Skeletal muscle satellite cell (primary cell): ENCODE data around the gene SH3PXD2B.
"Not testable (repeated sequence)": the region's sequence is repeated elsewhere in the genome, so short reads cannot be mapped to it uniquely, and the experiment has no call there.

Experiments
- H3K27me3 ChIP-seq: 2 replicates; pipeline ENCODE4 v1.7.0; 2013; ENCODE audit warnings: low read length; ENCODE audit not compliant: control insufficient read depth, insufficient read depth
- H3K36me3 ChIP-seq: 2 replicates; pipeline ENCODE4 v1.7.0; 2013; ENCODE audit warnings: mild to moderate bottlenecking, control low read depth, low read length; ENCODE audit not compliant: insufficient read depth
- H3K4me1 ChIP-seq: 2 replicates; pipeline ENCODE4 v1.7.0; 2013; ENCODE audit warnings: low read length; ENCODE audit not compliant: control insufficient read depth, insufficient read depth
- H3K4me2 ChIP-seq: 2 replicates; pipeline ENCODE4 v1.7.0; 2013; ENCODE audit warnings: mild to moderate bottlenecking, low read length
- H3K4me3 ChIP-seq: 2 replicates; pipeline ENCODE4 v1.7.0; 2013; ENCODE audit warnings: low read length
- H3K9ac ChIP-seq: 2 replicates; pipeline ENCODE4 v1.7.0; 2013; ENCODE audit warnings: mild to moderate bottlenecking, low read depth, low read length, moderate library complexity
- H3K9me3 ChIP-seq: replicated peaks from 2 replicates; pipeline ENCODE4 v1.7.0; 2013; ENCODE audit warnings: mild to moderate bottlenecking, control low read depth, low read length

The SH3PXD2B gene

DNA sequence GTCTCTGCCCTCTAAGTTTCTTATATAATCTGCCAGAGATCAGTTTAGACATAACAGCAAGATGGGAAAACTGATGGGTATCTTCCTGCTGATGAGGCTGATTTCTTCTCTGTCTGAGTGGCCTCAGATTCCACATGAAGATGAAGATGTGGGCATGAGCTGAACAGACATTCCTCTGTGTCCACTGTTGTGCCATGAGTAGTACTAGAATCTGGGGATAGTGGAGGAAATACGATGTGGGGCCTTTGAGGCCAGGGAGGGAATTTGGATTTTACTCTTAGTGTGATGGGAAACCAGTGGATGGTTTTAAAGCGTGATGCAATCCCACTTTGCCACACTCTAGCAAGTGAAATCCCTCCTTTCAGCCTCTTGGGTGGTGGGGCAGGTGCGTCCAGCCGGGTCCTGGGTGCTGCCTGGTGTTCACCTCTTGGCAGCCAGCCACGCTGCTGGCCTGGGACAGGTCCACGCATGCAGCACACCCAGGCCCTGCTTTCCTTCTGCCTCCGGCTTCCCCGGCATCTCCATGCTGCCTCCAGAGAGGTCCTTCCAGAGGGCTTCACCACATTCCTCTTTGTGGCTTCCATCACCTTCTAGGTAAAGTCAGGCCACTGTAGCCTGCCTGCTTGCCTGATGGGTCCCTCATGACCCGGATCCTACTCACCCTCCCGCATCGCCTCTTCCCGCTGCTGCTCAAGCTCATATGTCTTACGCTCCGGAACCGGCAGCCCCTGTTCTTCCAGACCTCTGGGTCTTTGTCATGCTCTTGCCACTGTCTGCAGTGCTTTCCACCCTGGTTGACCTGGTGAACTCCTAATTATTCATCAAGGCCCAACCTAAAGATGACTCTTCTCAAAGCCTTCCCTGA is 28.1 kb upstream of the SH3PXD2B start:
- H3K4me3 ChIP-seq, result no peak overlapping the region
- H3K4me2 ChIP-seq, result no peak overlapping the region
- no peaks in the 10 kb centered on the region for H3K4me1 ChIP-seq
- no peak overlapping the region for H3K9ac ChIP-seq
- H3K27me3 ChIP-seq, result peaks cover 9% of the 10 kb centered on the region
- no peaks in the 10 kb centered on the region for H3K9me3 ChIP-seq
- H3K36me3 ChIP-seq, result no peaks in the 10 kb centered on the region

DNA sequence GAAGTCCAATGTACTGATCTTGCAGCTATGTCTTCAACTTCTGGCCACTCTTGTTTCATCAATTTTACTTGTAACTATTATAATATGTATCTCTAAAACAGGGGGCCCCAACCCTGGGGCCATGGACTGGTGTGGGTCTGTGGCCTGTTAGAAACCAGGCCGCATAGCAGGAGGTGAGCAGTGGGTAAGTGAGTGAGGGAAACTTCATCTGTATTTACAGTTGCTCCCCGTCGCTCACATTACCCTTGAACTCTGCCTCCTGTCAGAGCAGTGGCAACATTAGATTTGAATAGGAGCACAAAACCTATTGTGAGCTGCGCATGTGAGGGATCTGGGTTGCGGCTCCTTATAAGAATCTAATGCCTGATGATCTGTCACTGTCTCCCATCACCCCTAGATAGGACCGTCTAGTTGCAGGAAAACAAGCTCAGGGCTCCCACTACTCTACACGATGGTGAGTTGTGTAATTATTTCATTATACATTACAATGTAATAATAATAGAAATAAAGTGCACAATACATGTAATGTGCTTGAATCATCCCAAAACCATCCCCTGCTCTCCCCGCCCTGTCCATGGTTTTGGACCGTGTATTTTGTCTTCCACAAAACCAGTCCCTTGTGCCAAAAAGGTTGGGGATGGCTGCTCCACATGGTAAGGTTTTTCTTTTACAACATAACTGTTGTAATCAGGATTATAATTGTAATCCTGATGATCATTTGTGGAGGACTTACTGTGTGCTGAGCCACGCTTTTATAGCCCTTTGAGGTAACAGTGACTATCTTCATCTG is 26.9 kb upstream of the SH3PXD2B start:
- Histone ChIP-seq H3K4me2 (no peak overlapping the region), H3K27me3 (peaks cover 4% of the 10 kb centered on the region)

DNA sequence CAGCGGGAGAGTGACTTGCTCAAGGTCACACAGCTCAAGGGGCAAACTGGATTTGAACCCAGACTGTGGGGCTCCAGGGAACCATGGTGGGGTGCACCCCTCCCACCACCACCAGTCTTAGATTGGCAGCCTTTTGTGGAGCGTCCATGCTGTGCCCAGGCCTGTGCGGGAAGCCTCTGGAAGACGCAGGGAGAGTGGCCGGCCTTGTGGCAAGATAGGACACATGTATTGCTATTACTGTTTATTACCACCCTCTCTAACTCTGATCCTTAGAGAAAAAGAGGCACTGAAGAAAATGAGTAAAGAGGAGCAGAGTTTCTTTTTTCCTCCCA is 25.4 kb upstream of the SH3PXD2B start:
- Histone ChIP-seq H3K9me3 (no peaks in the 10 kb centered on the region), H3K4me3 (no peak overlapping the region), H3K9ac (no peak overlapping the region), H3K27me3 (peaks cover 3% of the 10 kb centered on the region), H3K36me3 (no peaks in the 10 kb centered on the region), H3K4me1 (no peaks in the 10 kb centered on the region), H3K4me2 (no peak overlapping the region)

More for the DNA sequence above, 26.9 kb upstream of the SH3PXD2B start:
- H3K9ac ChIP-seq, result no peak overlapping the region
- no peaks in the 10 kb centered on the region for H3K4me1 ChIP-seq
- no peaks in the 10 kb centered on the region for H3K9me3 ChIP-seq
- H3K4me3 ChIP-seq, result no peak overlapping the region
- H3K36me3 ChIP-seq, result no peaks in the 10 kb centered on the region

DNA sequence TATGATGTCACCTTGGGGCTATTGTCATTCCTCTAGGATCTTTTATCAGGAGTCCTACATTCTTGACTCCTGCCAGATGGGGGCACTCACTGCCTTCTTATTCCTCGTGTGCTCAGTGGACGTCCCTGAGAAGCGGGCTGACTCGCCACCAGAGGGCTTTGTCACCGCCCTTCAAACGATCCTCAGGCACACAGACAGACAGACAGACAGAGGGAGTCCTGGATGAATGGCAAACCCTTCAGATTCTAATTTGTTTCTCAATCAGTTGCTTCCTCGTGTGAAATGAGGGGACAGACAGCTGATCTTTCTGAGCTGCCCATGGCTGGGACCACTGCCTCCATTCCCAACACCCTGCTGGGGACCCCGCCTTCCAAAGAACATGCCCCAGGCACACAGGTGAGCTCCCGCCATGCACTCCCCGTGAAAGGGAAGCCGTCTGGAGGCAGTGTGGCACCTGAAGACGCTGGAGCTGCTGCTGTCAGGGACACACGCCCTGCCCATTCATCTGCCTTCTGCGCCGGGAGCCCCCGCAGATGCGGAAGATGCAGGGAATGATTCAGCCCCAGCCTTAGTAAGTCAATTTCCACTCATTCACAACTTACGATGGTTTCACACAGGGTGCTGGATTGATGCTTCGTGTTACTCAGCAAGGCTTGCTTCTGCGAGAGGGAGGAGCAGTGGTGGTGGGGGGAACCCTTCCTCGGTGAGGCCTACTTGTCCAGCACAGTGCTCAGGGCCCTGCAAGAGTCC is 24.9 kb upstream of the SH3PXD2B start:
- no peak overlapping the region for H3K4me2 ChIP-seq
- no peaks in the 10 kb centered on the region for H3K9me3 ChIP-seq
- H3K9ac ChIP-seq, result no peak overlapping the region
- H3K36me3 ChIP-seq, result no peaks in the 10 kb centered on the region
- H3K4me3 ChIP-seq, result no peak overlapping the region
- peaks cover 5% of the 10 kb centered on the region for H3K27me3 ChIP-seq
- no peaks in the 10 kb centered on the region for H3K4me1 ChIP-seq

DNA sequence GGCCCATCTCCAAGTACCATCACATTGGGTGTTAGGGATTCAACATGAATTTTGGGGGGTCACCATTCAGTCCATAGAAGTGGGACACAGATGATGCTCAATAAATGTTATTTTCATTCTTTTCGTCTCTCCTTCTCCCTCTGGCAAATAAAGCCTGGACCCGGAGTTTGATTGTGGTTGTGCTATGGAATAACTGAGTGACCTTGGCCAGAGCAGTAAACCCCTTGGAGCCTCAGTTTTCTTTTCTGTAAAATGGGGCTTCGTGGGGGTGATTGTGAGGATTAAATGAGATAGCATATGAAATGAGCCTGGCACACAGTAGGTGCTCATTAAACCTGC is 24.3 kb upstream of the SH3PXD2B start:
- not testable (repeated sequence) for H3K9me3 ChIP-seq, H3K27me3 ChIP-seq, H3K4me2 ChIP-seq, H3K4me1 ChIP-seq, H3K4me3 ChIP-seq, H3K36me3 ChIP-seq, H3K9ac ChIP-seq

DNA sequence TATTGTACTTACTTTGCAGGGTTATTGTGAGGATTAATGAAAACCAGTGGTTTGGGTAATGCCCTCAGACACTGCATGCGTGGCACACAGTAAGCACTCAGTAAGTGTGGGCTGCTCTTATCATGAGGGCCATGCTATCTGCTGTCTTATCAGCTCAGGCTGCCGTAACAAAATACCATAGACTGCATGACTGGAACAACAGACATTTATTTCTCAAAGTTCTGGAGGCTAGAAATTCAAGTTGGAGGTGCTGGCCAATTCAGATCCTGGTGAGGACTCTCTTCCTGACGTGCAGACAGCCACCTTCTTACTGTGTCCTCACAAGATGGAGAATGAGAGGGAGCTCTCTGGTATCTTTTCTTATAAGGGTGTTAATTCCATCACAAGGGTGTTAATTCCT is 23.9 kb upstream of the SH3PXD2B start:
- no peaks in the 10 kb centered on the region for H3K4me1 ChIP-seq
- no peaks in the 10 kb centered on the region for H3K36me3 ChIP-seq
- no peak overlapping the region for H3K4me2 ChIP-seq
- H3K27me3 ChIP-seq, result peaks cover 11% of the 10 kb centered on the region
- H3K4me3 ChIP-seq, result no peak overlapping the region
- H3K9ac ChIP-seq, result no peak overlapping the region
- H3K9me3 ChIP-seq, result no peaks in the 10 kb centered on the region

DNA sequence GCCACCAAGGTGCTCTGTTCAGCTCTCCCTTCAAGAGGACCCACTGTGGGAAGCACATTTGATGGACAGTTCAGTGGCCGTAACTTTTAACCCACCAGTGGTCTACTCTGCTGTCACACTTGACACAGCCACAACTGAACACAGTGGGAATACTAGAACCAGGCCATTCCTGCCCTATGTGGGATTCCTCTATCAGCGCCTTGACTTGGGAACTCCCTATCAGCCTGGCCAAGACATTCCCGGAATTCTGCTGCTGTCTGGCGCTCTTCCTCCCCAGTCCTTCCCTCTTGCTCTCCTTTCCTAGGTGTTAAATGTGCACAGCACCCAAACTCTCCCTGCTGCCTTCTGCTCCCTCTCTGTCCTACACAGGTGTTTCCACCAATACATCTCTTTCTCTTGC is 23.1 kb upstream of the SH3PXD2B start:
- Histone ChIP-seq H3K4me3 (no peak overlapping the region), H3K27me3 (peaks cover 14% of the 10 kb centered on the region), H3K9ac (no peak overlapping the region), H3K9me3 (no peaks in the 10 kb centered on the region), H3K36me3 (no peaks in the 10 kb centered on the region), H3K4me2 (no peak overlapping the region), H3K4me1 (no peaks in the 10 kb centered on the region)

DNA sequence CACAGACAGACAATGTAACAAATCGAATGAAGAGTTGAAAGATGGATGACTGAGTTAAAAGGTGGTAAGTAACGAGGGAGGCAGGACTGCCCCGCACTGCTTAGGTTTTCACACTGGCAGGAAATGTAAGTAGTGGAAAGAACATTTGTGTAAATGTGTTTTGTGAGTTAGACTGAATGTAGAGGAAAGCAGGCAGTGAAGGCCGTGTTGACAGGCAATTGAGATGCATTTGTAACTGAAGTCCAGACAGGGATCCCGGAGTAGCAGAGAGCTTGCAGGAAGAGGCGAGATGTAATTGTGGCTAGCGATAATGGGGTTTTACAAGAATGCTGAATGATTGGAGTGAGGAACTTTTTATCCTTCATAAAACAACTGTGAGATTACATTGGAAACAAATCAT is 20.0 kb upstream of the SH3PXD2B start:
- Histone ChIP-seq H3K27me3 (peaks cover 24% of the 10 kb centered on the region), H3K36me3 (no peaks in the 10 kb centered on the region), H3K9ac (no peak overlapping the region), H3K4me2 (no peak overlapping the region), H3K4me1 (no peaks in the 10 kb centered on the region), H3K4me3 (no peak overlapping the region), H3K9me3 (no peaks in the 10 kb centered on the region)

DNA sequence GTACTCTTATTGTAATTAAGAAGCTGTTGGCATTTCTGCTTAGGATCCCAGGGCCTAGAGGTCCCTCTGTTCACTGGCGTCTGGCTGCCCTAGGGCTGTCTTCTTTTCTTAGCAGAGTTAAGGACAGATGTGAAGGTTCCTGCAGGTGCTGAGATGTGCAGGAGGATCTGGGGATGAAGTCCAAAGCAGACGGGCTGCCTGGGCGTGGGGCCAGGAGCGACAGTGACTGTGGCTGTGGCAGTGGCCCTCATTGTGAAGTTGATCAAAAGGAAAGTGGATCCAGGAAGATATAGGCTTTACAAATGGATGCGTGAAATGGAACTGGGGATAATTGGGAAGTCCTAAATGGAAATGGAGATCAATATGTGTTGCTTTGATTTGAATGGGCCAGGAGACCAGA is 19.1 kb upstream of the SH3PXD2B start:
- Histone ChIP-seq H3K4me1 (no peaks in the 10 kb centered on the region), H3K36me3 (no peaks in the 10 kb centered on the region), H3K4me2 (no peak overlapping the region), H3K9me3 (no peaks in the 10 kb centered on the region), H3K4me3 (no peak overlapping the region), H3K9ac (no peak overlapping the region), H3K27me3 (peaks cover 24% of the 10 kb centered on the region)

DNA sequence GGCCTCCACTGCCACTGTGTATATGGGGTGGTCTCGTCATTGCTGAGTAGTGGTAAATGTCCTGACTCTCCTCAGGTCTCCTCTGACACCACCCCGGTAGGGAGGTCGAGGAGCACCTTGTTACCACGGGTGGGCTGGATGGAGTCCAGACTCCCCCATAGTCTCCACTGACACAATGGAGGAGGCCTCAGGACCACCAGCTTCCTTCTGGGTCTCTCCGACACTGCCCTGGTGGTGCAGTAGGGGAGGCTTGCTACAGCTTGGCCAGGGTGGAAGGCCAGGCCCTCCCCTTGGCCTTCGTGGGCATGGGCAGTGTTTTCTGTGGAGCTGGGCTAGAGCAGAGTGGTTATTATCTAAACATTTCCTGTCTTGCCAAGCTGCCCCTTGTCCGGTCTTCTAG is 15.4 kb upstream of the SH3PXD2B start:
- H3K27me3 ChIP-seq, result peaks cover 27% of the 10 kb centered on the region
- H3K9ac ChIP-seq, result no peak overlapping the region
- H3K4me2 ChIP-seq, result no peak overlapping the region
- no peaks in the 10 kb centered on the region for H3K36me3 ChIP-seq
- H3K9me3 ChIP-seq, result no peaks in the 10 kb centered on the region
- H3K4me1 ChIP-seq, result no peaks in the 10 kb centered on the region
- H3K4me3 ChIP-seq, result no peak overlapping the region

DNA sequence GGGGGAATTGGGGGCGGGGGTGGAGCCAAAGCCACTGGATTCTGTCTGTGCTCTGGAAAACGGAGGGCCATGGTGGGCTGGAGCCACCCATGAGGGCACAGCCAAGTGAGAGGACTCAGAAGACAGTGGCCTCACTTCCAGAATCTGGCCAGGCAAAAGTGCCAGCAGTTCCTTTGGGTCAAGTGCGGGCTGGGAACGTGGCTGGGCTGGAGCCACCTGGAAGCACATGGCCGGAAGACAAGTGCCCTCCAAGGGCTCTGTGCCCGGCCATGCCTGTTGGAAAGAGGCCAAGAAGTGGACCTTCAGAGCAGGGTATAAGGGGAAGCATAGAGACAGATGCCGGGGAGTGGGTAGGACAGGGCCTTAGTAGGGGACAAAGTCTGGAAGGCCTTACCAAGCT is 11.7 kb upstream of the SH3PXD2B start:
- Histone ChIP-seq H3K4me1 (no peaks in the 10 kb centered on the region), H3K9ac (no peak overlapping the region), H3K9me3 (no peaks in the 10 kb centered on the region), H3K4me3 (no peak overlapping the region), H3K4me2 (no peak overlapping the region), H3K36me3 (no peaks in the 10 kb centered on the region), H3K27me3 (peaks cover 10% of the 10 kb centered on the region)
